Esophagus squamous epithelium (tissue), 4 donors: ENCODE measurements around the gene GPR179.

Source experiments
- POLR2A ChIP-seq, 4 donors: fragments of 450-650 bp; IDR thresholded peaks; one replicate each; pipeline ENCODE4 v1.6.1; 2017; ENCODE audit warnings: antibody characterized with exemption in 4 of 4, mild to moderate bottlenecking in 4 of 4, moderate library complexity in 3 of 4
- TF ChIP-seq, protein P1 (sequence below), 6 experiments: fragments of 450-650 bp in 4 of 6; fragments of 200-600 bp in 2 of 6; sonication (generic) in 2 of 6; IDR thresholded peaks; one replicate each; pipeline ENCODE4 v1.5.1; 2016 to 2019; ENCODE audit warnings: antibody characterized with exemption in 6 of 6, mild to moderate bottlenecking in 4 of 6, moderate library complexity in 4 of 6

DNA sequence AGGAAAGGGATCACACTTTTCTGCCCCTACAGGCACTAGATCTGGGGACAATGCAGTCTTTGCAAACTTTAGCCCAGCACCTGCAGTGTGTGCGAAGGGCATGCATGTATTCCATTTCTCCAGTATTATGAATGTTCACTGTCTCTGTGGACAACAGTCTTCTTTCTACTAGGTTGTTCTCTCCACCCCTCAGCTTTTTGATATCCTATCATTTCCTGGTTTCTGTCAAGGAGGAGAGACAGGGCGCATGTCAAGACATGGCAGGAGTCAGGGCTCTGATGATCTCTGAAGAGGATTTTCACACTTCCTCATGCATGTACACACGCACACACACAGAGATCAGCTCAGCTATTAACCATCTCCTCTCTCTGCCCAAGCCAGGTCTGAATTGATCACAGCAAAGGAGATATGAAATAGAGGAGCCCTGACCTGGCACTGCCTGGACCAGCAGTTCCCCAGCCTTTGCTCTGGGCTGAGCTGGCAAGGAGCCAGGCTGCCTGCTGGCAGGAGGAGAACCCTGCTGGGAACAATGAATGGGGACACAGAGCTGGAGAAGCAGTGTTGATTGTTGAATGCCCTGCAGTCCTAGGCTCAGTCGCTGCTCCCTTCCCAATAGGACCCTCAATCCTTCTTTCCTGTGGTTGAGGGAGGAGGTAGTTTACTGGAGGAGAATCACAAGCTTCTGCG, 2.6 kb downstream of the GPR179 start:
- TF ChIP-seq, protein P1, sequence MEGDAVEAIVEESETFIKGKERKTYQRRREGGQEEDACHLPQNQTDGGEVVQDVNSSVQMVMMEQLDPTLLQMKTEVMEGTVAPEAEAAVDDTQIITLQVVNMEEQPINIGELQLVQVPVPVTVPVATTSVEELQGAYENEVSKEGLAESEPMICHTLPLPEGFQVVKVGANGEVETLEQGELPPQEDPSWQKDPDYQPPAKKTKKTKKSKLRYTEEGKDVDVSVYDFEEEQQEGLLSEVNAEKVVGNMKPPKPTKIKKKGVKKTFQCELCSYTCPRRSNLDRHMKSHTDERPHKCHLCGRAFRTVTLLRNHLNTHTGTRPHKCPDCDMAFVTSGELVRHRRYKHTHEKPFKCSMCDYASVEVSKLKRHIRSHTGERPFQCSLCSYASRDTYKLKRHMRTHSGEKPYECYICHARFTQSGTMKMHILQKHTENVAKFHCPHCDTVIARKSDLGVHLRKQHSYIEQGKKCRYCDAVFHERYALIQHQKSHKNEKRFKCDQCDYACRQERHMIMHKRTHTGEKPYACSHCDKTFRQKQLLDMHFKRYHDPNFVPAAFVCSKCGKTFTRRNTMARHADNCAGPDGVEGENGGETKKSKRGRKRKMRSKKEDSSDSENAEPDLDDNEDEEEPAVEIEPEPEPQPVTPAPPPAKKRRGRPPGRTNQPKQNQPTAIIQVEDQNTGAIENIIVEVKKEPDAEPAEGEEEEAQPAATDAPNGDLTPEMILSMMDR (IDR thresholded peaks at IDR 0.05): no peak
- TF ChIP-seq POLR2A (IDR thresholded peaks at IDR 0.05): no peak
